HepG2 (cell line): Measurements from ENCODE around the gene ITPK1. TPM values are rescaled to one million over a fixed set of nuclear protein-coding genes. Genes with fewer than 3 reads are reported as not detected.

Experiments
- AGO1 ChIP-seq: fragments of 200-400 bp; formaldehyde crosslinking; IDR thresholded peaks from 2 replicates; pipeline ENCODE4 v1.6.1; 2017; ENCODE audit warnings: mild to moderate bottlenecking, low read depth, low read length, moderate library complexity; ENCODE audit not compliant: poor library complexity, severe bottlenecking
- ARNT2 ChIP-seq: sonication (generic); formaldehyde crosslinking; IDR thresholded peaks from 2 replicates; pipeline ENCODE4 v1.8.0; 2022; ENCODE audit warnings: mild to moderate bottlenecking, low read depth, missing genetic modification reagents, moderate library complexity
- ATF4 ChIP-seq, 2 experiments: fragments of 450-650 bp in 1 of 2; sonication (generic) in 1 of 2; formaldehyde crosslinking; IDR thresholded peaks; 2 replicates each; pipeline versions ENCODE4 v1.5.0 to v1.8.0; 2020 to 2022; ENCODE audit warnings: mild to moderate bottlenecking in 1 of 2, missing genetic modification reagents in 1 of 2
- KDM1A ChIP-seq: IDR thresholded peaks from 2 replicates; pipeline ENCODE4 v1.6.1; 2016; ENCODE audit warnings: missing compliant biosample characterization
- NFKBIZ ChIP-seq: IDR thresholded peaks from 2 replicates; pipeline ENCODE4 v1.6.1; 2018; ENCODE audit warnings: missing genetic modification reagents, missing compliant biosample characterization
- NR2C2 ChIP-seq: sonication (generic); formaldehyde crosslinking; IDR thresholded peaks from 2 replicates; pipeline ENCODE4 v1.4.0; 2020; ENCODE audit warnings: missing genetic modification reagents, mild to moderate bottlenecking, moderate library complexity, borderline replicate concordance
- NR3C1 ChIP-seq: sonication (generic); formaldehyde crosslinking; IDR thresholded peaks from 2 replicates; pipeline ENCODE4 v1.4.0; 2020; ENCODE audit warnings: missing genetic modification reagents
- SRY ChIP-seq: sonication (generic); formaldehyde crosslinking; IDR thresholded peaks from 2 replicates; pipeline ENCODE4 v1.8.0; 2022; ENCODE audit warnings: mild to moderate bottlenecking, missing genetic modification reagents
- TEF ChIP-seq: sonication (generic); formaldehyde crosslinking; IDR thresholded peaks from 2 replicates; pipeline ENCODE4 v1.5.0; 2020; ENCODE audit warnings: missing genetic modification reagents
- ZBTB40 ChIP-seq, 2 experiments: fragments of 450-650 bp in 1 of 2; sonication (generic) in 1 of 2; formaldehyde crosslinking in 1 of 2; IDR thresholded peaks; 2 replicates each; pipeline versions ENCODE4 v1.6.1 to v1.8.0; 2016 to 2022; ENCODE audit warnings: antibody characterized with exemption in 1 of 2, mild to moderate bottlenecking in 1 of 2, missing genetic modification reagents in 1 of 2
- ZNF143 ChIP-seq: sonication (generic); formaldehyde crosslinking; IDR thresholded peaks from 2 replicates; pipeline ENCODE4 v1.4.0; 2020; ENCODE audit warnings: missing genetic modification reagents
- ZNF34 ChIP-seq: sonication (generic); formaldehyde crosslinking; IDR thresholded peaks from 2 replicates; pipeline ENCODE4 v1.4.0; 2020; ENCODE audit warnings: mild to moderate bottlenecking, missing genetic modification reagents, borderline replicate concordance
- polyA plus RNA-seq, 8 experiments: library from polyadenylated mRNA; depleted of rRNA in 3 of 8; stranded (reverse) in 7 of 8; unstranded in 1 of 8; fragments of >200 nt; fragmentation: Illumina TruSeq in 4 of 8; extraction: Trizol in 4 of 8; gene quantifications; 2 replicates each; pipeline versions ENCODE4 v1.2.1 to v1.2.3, GENCODE V29; 2011 to 2016; ENCODE audit warnings: low read depth in 4 of 8, missing spikeins in 1 of 8, mixed read lengths in 1 of 8; ENCODE audit not compliant: insufficient read depth in 1 of 8
- total RNA-seq, 5 experiments: library from RNA; depleted of rRNA; stranded (reverse); fragments of >200 nt; fragmentation: Illumina TruSeq; extraction: Trizol; gene quantifications; 2 replicates each; pipeline ENCODE4 v1.2.3, GENCODE V29; 2016; ENCODE audit warnings: low read depth in 1 of 5
- TF ChIP-seq, protein P1 (sequence below): sonication (generic); formaldehyde crosslinking; IDR thresholded peaks from 2 replicates; pipeline ENCODE4 v1.4.0; 2020; ENCODE audit warnings: mild to moderate bottlenecking, missing genetic modification reagents

Gene ITPK1
- total and polyA plus RNA-seq, 2 of the 13 experiments (the other 11 are each of a cell fraction or from before 2014, with no cell fraction given), result 20.5 to 47.5 TPM

DNA sequence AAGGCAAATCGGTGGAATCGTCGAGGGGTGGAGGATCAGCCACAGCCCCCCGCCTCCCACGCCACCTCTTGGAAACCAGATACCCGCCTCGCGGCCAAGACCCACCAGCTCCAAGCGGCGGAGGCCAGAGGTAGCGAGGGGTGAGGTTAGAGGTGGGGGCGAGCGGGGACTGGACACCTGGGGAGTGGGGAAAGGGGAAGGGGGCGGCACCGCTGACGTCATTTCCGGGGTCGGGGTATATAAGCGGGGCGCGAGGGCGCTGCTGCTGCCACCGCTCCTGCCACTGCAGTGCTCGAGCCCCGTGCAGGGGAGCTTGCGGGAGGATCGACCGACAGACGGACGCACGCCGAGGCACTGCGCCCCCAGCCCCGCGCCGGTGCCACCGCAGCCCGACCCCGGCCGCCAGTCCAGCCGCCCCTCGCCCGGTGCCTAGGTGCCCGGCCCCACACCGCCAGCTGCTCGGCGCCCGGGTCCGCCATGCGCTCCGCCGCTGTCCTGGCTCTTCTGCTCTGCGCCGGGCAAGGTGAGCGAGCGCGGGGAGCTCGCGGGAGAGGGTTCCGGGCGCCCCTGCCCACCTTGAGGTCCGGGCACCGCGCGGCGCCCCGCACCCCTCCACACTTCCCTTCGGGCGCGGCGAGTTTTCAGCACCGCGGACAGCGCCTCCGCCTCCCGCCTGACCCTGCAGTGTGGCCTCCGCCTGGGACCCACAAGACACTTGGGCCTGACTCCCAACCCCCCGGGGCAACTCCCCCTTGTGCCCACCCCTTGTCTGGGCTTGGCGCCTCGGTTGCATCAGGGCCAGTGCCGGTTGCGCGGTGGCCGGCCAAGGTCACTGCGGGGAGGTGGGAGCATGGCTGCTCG is 192.6 kb downstream of the ITPK1 start, which contains the start of gene CHGA (continued):
- TF ChIP-seq NR3C1 (CRISPR knock-in tag), result no peak
- TF ChIP-seq ZNF34 (CRISPR knock-in tag), result no peak
- no peak for TF ChIP-seq ZNF143 (CRISPR knock-in tag)
- TF ChIP-seq NR2C2, result no peak
- TF ChIP-seq KDM1A (CRISPR knock-in tag), result no peak
- TF ChIP-seq, protein P1, sequence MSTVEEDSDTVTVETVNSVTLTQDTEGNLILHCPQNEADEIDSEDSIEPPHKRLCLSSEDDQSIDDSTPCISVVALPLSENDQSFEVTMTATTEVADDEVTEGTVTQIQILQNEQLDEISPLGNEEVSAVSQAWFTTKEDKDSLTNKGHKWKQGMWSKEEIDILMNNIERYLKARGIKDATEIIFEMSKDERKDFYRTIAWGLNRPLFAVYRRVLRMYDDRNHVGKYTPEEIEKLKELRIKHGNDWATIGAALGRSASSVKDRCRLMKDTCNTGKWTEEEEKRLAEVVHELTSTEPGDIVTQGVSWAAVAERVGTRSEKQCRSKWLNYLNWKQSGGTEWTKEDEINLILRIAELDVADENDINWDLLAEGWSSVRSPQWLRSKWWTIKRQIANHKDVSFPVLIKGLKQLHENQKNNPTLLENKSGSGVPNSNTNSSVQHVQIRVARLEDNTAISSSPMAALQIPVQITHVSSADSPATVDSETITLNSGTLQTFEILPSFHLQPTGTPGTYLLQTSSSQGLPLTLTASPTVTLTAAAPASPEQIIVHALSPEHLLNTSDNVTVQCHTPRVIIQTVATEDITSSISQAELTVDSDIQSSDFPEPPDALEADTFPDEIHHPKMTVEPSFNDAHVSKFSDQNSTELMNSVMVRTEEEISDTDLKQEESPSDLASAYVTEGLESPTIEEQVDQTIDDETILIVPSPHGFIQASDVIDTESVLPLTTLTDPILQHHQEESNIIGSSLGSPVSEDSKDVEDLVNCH (CRISPR knock-in tag), result no peak
- TF ChIP-seq ATF4 (CRISPR knock-in tag; IDR thresholded peaks at IDR 0.05), result peak in 1 of 2 experiments; percentile 55; a peak in 2 of 4 replicates
- TF ChIP-seq ZBTB40 (IDR thresholded peaks at IDR 0.05), result no peak
- peak; percentile 81 for TF ChIP-seq ZBTB40 (CRISPR knock-in tag; IDR thresholded peaks at IDR 0.05)
- no peak for TF ChIP-seq AGO1
- TF ChIP-seq TEF, result peak; percentile 67; the same call in 1 of the 2 replicates
- TF ChIP-seq ARNT2 (CRISPR knock-in tag), result peak; percentile 96
- TF ChIP-seq NFKBIZ, result 0 out of 2 replicates have a peak, but pooled peaks have one; percentile 77
- peak; percentile 97 for TF ChIP-seq SRY (CRISPR knock-in tag)
